Measurements from ENCODE around the gene DNMT3A. TPM values are rescaled to one million over a fixed set of nuclear protein-coding genes. Genes with fewer than 3 reads are reported as not detected.

DNMT3A gene
- total and polyA plus RNA-seq, 2 of the 8 experiments (the other 6 are each of a cell fraction or from before 2014, with no cell fraction given), result 33.6 to 178 TPM

DNA sequence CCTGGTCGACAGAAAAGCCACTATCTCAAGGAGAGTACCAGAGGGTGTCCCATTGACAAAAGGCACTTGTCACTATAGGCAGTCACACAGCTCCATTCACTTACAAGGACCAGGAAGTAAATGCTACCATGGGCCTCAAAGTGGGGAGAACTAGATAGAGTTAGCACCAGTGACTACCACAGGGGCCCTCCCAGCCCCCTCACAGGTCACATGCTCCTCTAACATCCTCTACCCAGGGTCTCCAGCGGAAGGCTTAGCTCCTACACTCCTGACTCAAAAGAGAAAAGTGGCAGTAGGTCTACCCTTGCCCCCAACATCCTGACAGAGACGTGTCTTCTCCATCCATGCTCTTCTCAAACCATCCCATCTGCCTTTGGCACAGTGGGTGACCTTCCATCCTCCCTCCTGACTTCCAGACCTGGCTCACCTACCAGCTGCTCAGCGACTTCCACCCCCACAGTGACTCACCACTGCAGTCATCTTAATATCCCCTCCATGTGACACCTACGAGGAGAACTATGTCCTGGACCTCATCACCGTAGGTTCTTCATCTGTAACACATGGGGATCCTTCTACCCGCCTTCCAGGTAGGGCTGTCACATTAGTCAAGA lies 5.6 kb upstream of the DNMT3A start (continued):
- TF ChIP-seq, protein P1, sequence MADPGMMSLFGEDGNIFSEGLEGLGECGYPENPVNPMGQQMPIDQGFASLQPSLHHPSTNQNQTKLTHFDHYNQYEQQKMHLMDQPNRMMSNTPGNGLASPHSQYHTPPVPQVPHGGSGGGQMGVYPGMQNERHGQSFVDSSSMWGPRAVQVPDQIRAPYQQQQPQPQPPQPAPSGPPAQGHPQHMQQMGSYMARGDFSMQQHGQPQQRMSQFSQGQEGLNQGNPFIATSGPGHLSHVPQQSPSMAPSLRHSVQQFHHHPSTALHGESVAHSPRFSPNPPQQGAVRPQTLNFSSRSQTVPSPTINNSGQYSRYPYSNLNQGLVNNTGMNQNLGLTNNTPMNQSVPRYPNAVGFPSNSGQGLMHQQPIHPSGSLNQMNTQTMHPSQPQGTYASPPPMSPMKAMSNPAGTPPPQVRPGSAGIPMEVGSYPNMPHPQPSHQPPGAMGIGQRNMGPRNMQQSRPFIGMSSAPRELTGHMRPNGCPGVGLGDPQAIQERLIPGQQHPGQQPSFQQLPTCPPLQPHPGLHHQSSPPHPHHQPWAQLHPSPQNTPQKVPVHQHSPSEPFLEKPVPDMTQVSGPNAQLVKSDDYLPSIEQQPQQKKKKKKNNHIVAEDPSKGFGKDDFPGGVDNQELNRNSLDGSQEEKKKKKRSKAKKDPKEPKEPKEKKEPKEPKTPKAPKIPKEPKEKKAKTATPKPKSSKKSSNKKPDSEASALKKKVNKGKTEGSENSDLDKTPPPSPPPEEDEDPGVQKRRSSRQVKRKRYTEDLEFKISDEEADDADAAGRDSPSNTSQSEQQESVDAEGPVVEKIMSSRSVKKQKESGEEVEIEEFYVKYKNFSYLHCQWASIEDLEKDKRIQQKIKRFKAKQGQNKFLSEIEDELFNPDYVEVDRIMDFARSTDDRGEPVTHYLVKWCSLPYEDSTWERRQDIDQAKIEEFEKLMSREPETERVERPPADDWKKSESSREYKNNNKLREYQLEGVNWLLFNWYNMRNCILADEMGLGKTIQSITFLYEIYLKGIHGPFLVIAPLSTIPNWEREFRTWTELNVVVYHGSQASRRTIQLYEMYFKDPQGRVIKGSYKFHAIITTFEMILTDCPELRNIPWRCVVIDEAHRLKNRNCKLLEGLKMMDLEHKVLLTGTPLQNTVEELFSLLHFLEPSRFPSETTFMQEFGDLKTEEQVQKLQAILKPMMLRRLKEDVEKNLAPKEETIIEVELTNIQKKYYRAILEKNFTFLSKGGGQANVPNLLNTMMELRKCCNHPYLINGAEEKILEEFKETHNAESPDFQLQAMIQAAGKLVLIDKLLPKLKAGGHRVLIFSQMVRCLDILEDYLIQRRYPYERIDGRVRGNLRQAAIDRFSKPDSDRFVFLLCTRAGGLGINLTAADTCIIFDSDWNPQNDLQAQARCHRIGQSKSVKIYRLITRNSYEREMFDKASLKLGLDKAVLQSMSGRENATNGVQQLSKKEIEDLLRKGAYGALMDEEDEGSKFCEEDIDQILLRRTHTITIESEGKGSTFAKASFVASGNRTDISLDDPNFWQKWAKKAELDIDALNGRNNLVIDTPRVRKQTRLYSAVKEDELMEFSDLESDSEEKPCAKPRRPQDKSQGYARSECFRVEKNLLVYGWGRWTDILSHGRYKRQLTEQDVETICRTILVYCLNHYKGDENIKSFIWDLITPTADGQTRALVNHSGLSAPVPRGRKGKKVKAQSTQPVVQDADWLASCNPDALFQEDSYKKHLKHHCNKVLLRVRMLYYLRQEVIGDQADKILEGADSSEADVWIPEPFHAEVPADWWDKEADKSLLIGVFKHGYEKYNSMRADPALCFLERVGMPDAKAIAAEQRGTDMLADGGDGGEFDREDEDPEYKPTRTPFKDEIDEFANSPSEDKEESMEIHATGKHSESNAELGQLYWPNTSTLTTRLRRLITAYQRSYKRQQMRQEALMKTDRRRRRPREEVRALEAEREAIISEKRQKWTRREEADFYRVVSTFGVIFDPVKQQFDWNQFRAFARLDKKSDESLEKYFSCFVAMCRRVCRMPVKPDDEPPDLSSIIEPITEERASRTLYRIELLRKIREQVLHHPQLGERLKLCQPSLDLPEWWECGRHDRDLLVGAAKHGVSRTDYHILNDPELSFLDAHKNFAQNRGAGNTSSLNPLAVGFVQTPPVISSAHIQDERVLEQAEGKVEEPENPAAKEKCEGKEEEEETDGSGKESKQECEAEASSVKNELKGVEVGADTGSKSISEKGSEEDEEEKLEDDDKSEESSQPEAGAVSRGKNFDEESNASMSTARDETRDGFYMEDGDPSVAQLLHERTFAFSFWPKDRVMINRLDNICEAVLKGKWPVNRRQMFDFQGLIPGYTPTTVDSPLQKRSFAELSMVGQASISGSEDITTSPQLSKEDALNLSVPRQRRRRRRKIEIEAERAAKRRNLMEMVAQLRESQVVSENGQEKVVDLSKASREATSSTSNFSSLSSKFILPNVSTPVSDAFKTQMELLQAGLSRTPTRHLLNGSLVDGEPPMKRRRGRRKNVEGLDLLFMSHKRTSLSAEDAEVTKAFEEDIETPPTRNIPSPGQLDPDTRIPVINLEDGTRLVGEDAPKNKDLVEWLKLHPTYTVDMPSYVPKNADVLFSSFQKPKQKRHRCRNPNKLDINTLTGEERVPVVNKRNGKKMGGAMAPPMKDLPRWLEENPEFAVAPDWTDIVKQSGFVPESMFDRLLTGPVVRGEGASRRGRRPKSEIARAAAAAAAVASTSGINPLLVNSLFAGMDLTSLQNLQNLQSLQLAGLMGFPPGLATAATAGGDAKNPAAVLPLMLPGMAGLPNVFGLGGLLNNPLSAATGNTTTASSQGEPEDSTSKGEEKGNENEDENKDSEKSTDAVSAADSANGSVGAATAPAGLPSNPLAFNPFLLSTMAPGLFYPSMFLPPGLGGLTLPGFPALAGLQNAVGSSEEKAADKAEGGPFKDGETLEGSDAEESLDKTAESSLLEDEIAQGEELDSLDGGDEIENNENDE (IDR thresholded peaks at IDR 0.05; ENCODE audit: insufficient replicate concordance, low read length), result no peak
